ENCODE measurements around the gene SLC10A7.

GRCh38 chr4:146500216-146500615, 21.5 kb downstream of the SLC10A7 start:
- no peak for TF ChIP-seq CTCF (IDR thresholded peaks at IDR 0.05)
- TF ChIP-seq POLR2A (IDR thresholded peaks at IDR 0.05): no peak
